Astrocyte of the spinal cord (primary cell): ENCODE measurements around the gene TPO.

Experiments
- DNase-seq: peaks from one replicate; pipeline ENCODE4 v3.0.0; 2011; ENCODE audit warnings: low read depth, low spot score
- H3K4me3 ChIP-seq: 2 replicates; pipeline ENCODE4 v1.5.1; 2011; ENCODE audit warnings: low read depth, mild to moderate bottlenecking, low read length, moderate library complexity
- CTCF ChIP-seq: IDR thresholded peaks from 2 replicates; pipeline ENCODE4 v1.5.1; 2012; ENCODE audit warnings: low read depth, mild to moderate bottlenecking, low read length, inconsistent platforms
- in situ Hi-C: cut with HindIII; loops from 2 replicates; pipeline ENCODE4 v1.10.0; 2017; ENCODE audit warnings: low sequenced_read_pairs

Gene TPO

GRCh38 chr2:1588051-1588977 lies 175.1 kb downstream of the TPO start:
- no peak for TF ChIP-seq CTCF
- no peak overlapping the region for H3K4me3 ChIP-seq
- no peak for DNase-seq
- in situ Hi-C loops, result no loop called here

- no peak for TF ChIP-seq CTCF
- in situ Hi-C loops, result no loop called here
- no peak overlapping the region for H3K4me3 ChIP-seq
- DNase-seq, result no peak
Observed at GRCh38 chr2:1588978-1589621, 175.8 kb downstream of the TPO start.

GRCh38 chr2:1590596-1591460 lies 177.6 kb downstream of the TPO start:
- in situ Hi-C loops, result no loop called here
- no peak overlapping the region for H3K4me3 ChIP-seq
- no peak for DNase-seq
- TF ChIP-seq CTCF, result no peak

- no peak for DNase-seq
- in situ Hi-C loops, result no loop called here
Observed at GRCh38 chr2:1591461-1591770, 178.2 kb downstream of the TPO start.

More at GRCh38 chr2:1591461-1591770, 178.2 kb downstream of the TPO start:
- no peak overlapping the region for H3K4me3 ChIP-seq
- TF ChIP-seq CTCF, result no peak
